ENCODE results near the gene SMIM20.

- no peak for TF ChIP-seq POLR2A (IDR thresholded peaks at IDR 0.05)
- TF ChIP-seq POLR2AphosphoS5 (IDR thresholded peaks at IDR 0.05) = no peak
- TF ChIP-seq, protein P1, sequence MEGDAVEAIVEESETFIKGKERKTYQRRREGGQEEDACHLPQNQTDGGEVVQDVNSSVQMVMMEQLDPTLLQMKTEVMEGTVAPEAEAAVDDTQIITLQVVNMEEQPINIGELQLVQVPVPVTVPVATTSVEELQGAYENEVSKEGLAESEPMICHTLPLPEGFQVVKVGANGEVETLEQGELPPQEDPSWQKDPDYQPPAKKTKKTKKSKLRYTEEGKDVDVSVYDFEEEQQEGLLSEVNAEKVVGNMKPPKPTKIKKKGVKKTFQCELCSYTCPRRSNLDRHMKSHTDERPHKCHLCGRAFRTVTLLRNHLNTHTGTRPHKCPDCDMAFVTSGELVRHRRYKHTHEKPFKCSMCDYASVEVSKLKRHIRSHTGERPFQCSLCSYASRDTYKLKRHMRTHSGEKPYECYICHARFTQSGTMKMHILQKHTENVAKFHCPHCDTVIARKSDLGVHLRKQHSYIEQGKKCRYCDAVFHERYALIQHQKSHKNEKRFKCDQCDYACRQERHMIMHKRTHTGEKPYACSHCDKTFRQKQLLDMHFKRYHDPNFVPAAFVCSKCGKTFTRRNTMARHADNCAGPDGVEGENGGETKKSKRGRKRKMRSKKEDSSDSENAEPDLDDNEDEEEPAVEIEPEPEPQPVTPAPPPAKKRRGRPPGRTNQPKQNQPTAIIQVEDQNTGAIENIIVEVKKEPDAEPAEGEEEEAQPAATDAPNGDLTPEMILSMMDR (IDR thresholded peaks at IDR 0.05) = no peak
These were observed 35.2 kb downstream of the SMIM20 start for GRCh38 chr4:25949173-25949748.
